Lung (tissue), 4 donors: Measurements from ENCODE around the gene ZNF300. TPM values are rescaled to one million over a fixed set of nuclear protein-coding genes. Genes with fewer than 3 reads are reported as not detected.

ENCODE experiments used
- polyA plus RNA-seq, 2 donors: library from polyadenylated mRNA; stranded (reverse); fragments of 200-250 nt; gene quantifications; one replicate each; pipeline ENCODE4 v1.2.1, GENCODE V29; 2013
- total RNA-seq, 2 donors: library from RNA; depleted of rRNA in 1 of 2; stranded (reverse); fragments of >200 nt in 1 of 2; gene quantifications; one replicate each; pipeline ENCODE4 v1.2.1, GENCODE V29; 2014 to 2021
- donor health status: Bipolar disorder and iron deficiency.
- donor health status: healthy.
- donor health status: DM: yes; HTN: yes; CAD: no.

The ZNF300 gene
- total and polyA plus RNA-seq, 4 donors = 1.8 to 11.3 (median 2.9) TPM

Other genes starting within 250 kb of the ZNF300 start
- gene MYOZ3, start 243.7 kb downstream of the ZNF300 start, total RNA-seq = 1 to 10 TPM in 1 of 2 donors, under 1 TPM in 1; 0.55 to 2.4 TPM
- under 1 TPM; 0.39 to 0.40 TPM for gene MYOZ3, start 243.7 kb downstream of the ZNF300 start, polyA plus RNA-seq
- gene RBM22, start 203.9 kb downstream of the ZNF300 start, total RNA-seq = 10 to 100 TPM; 41.9 to 49.9 TPM
- 10 to 100 TPM; 27.2 to 35.4 TPM for gene RBM22, start 203.9 kb downstream of the ZNF300 start, polyA plus RNA-seq
- 100 to 1,000 TPM in 1 of 2 donors, 10 to 100 TPM in 1; 69.1 to 105 TPM for gene DCTN4, start 146.0 kb downstream of the ZNF300 start, total RNA-seq
- gene DCTN4, start 146.0 kb downstream of the ZNF300 start, polyA plus RNA-seq = 10 to 100 TPM; 21.2 to 27.1 TPM
- 10 to 100 TPM; 14.3 to 19.7 TPM for gene SMIM3, start 126.2 kb downstream of the ZNF300 start, total RNA-seq
- gene SMIM3, start 126.2 kb downstream of the ZNF300 start, polyA plus RNA-seq = 10 to 100 TPM; 14.0 to 54.8 TPM
- not detected for gene IRGM, start 58.5 kb downstream of the ZNF300 start, total RNA-seq
- under 1 TPM in 1 of 2 donors, not detected in 1; 0.25 TPM for gene IRGM, start 58.5 kb downstream of the ZNF300 start, polyA plus RNA-seq
- gene GPX3, start 115.6 kb upstream of the ZNF300 start, total RNA-seq = 100 to 1,000 TPM in 1 of 2 donors, 10 to 100 TPM in 1; 99.0 to 586 TPM
- gene GPX3, start 115.6 kb upstream of the ZNF300 start, polyA plus RNA-seq = 1,000 to 10,000 TPM; 1,067 to 1,457 TPM
- gene TNIP1, start 176.1 kb upstream of the ZNF300 start, total RNA-seq = 100 to 1,000 TPM; 116 to 142 TPM
- gene TNIP1, start 176.1 kb upstream of the ZNF300 start, polyA plus RNA-seq = 100 to 1,000 TPM in 1 of 2 donors, 10 to 100 TPM in 1; 81.5 to 308 TPM